Gastrocnemius medialis (tissue), 4 donors: ENCODE results near the gene NFILZ.

Source experiments
- CTCF ChIP-seq, 5 experiments: fragments of 450-650 bp in 3 of 5; fragments of 200-600 bp in 2 of 5; sonication (generic) in 2 of 5; IDR thresholded peaks in 4 of 5; conservative IDR thresholded peaks in 1 of 5; 1 replicate in 4 of 5; 2 replicates in 1 of 5; pipeline ENCODE4 v1.5.1; 2016 to 2019; ENCODE audit warnings: antibody characterized with exemption in 5 of 5, mild to moderate bottlenecking in 3 of 5, moderate library complexity in 3 of 5
- POLR2A ChIP-seq, 2 donors: fragments of 450-650 bp; IDR thresholded peaks; one replicate each; pipeline ENCODE4 v1.6.1; 2017; ENCODE audit warnings: antibody characterized with exemption in 2 of 2, mild to moderate bottlenecking in 2 of 2, moderate library complexity in 2 of 2

- peak; percentile 19 to 67 (median 64) for TF ChIP-seq CTCF (IDR thresholded peaks at IDR 0.05 in 4 of 5, conservative IDR thresholded peaks at IDR 0.05 in 1 of 5)
- TF ChIP-seq POLR2A (IDR thresholded peaks at IDR 0.05) = no peak
Observed at GRCh38 chr19:8615813-8616596, 14.4 kb upstream of the NFILZ start.
